GM12872 (cell line): ENCODE data around the gene FBN1.

Experiments used
- TF ChIP-seq, protein P1 (sequence below): IDR thresholded peaks from 3 replicates; pipeline ENCODE4 v1.5.1; 2011; ENCODE audit warnings: low read depth, mild to moderate bottlenecking, low read length, moderate library complexity; ENCODE audit not compliant: insufficient read depth

FBN1 gene

DNA sequence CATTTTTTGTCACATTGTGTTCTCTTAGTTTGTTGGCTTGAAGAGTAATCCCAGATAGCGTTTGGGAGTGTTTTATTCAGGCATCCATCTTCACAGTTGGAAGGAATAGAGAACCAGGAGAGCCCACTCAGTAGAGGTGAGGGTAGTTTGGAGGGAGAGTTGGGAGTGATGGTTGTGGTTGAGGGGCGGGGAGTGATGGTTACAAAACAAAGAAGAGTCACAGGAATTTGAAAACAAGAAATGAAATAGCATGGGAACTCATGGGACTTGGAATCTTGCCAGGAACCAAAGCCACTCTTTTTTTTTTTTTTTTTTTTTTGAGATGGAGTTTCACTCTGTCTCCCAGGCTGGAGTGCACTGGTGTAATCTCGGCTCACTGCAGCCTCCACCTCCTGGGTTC, 278.0 kb downstream of the FBN1 start:
- TF ChIP-seq, protein P1, sequence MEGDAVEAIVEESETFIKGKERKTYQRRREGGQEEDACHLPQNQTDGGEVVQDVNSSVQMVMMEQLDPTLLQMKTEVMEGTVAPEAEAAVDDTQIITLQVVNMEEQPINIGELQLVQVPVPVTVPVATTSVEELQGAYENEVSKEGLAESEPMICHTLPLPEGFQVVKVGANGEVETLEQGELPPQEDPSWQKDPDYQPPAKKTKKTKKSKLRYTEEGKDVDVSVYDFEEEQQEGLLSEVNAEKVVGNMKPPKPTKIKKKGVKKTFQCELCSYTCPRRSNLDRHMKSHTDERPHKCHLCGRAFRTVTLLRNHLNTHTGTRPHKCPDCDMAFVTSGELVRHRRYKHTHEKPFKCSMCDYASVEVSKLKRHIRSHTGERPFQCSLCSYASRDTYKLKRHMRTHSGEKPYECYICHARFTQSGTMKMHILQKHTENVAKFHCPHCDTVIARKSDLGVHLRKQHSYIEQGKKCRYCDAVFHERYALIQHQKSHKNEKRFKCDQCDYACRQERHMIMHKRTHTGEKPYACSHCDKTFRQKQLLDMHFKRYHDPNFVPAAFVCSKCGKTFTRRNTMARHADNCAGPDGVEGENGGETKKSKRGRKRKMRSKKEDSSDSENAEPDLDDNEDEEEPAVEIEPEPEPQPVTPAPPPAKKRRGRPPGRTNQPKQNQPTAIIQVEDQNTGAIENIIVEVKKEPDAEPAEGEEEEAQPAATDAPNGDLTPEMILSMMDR: no peak

- TF ChIP-seq, protein P1: no peak
These were observed 278.8 kb downstream of the FBN1 start for GRCh38 chr15:48366584-48367312.

GRCh38 chr15:48365575-48365974, 279.9 kb downstream of the FBN1 start:
- TF ChIP-seq, protein P1: no peak

GRCh38 chr15:48363474-48363873, 282.0 kb downstream of the FBN1 start:
- TF ChIP-seq, protein P1: no peak

DNA sequence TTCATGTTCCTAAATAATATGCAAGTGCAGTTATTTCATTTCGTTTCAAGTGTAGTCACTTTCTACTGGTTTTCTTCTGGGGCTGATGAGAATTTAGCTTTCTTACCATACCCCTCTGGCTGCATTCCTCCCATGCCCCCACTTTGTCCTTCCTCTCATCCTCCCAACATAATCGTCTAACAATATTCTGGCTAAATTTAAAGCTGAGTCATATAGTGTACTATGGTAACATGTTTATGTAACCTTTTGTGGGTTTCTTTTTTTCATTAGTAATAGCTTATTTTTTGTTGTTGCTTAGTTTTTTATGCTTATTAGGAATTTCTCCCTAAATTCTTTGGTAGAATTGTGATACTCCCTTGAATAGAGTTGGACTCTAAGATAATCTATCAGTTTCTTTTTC, 283.8 kb downstream of the FBN1 start:
- TF ChIP-seq, protein P1: no peak

DNA sequence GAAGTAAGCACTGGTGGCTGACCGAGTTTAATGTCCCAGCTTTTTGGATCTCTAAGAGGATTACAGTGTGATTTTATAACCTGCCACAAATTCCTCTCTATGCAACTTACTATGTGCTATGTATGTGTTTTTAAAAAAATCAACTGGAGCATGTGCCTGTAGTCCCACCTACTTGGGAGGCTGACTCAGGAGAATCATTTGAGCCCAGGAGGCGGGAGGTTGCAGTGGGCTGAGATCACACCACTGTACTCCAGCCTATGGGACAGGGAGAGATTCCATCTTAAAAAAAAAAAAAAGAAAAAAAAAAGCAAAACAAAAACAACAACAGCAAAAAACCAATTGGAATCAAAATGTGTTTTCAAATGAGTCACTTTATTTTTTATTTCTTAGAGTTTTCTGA, 284.7 kb downstream of the FBN1 start:
- TF ChIP-seq, protein P1: no peak
